Central memory CD4-positive, alpha-beta T cell (primary cell): Measurements from ENCODE around the gene ANGPT4.
"Not testable (repeated sequence)": the region's sequence is repeated elsewhere in the genome, so short reads cannot be mapped to it uniquely, and the experiment has no call there.

ENCODE experiments used
- DNase-seq: peaks from one replicate; pipeline ENCODE4 v3.0.0; 2022

Gene ANGPT4

GRCh38 chr20:842547-842940 lies 73.6 kb downstream of the ANGPT4 start:
- no peak for DNase-seq

- no peak for DNase-seq
Observed at GRCh38 chr20:841568-842546, 74.3 kb downstream of the ANGPT4 start.

- DNase-seq, result no peak
Observed at GRCh38 chr20:840858-841567, 75.1 kb downstream of the ANGPT4 start.

GRCh38 chr20:840503-840857 lies 75.7 kb downstream of the ANGPT4 start:
- DNase-seq, result no peak

GRCh38 chr20:839626-840025 lies 76.5 kb downstream of the ANGPT4 start:
- no peak for DNase-seq

GRCh38 chr20:839015-839414 lies 77.1 kb downstream of the ANGPT4 start:
- DNase-seq, result no peak

- DNase-seq, result no peak
Observed at GRCh38 chr20:836190-836589, 79.9 kb downstream of the ANGPT4 start.

GRCh38 chr20:835608-836045 lies 80.5 kb downstream of the ANGPT4 start:
- DNase-seq, result no peak

GRCh38 chr20:834151-834746 lies 81.9 kb downstream of the ANGPT4 start:
- no peak for DNase-seq

GRCh38 chr20:833450-834150 lies 82.5 kb downstream of the ANGPT4 start, which contains the start of gene FAM110A:
Gene FAM110A (plus strand): TSS chr20:833715. CDS start chr20:844805, 11,090 bp downstream.
- peak; percentile 94 for DNase-seq

- no peak for DNase-seq
Observed at GRCh38 chr20:833121-833449, 83.0 kb downstream of the ANGPT4 start.

GRCh38 chr20:831956-832355 lies 84.2 kb downstream of the ANGPT4 start:
- no peak for DNase-seq

- no peak for DNase-seq
Observed at GRCh38 chr20:831251-831650, 84.9 kb downstream of the ANGPT4 start.

- no peak for DNase-seq
Observed at GRCh38 chr20:830011-830521, 86.1 kb downstream of the ANGPT4 start.

- DNase-seq, result no peak
Observed at GRCh38 chr20:829551-829950, 86.6 kb downstream of the ANGPT4 start.

GRCh38 chr20:828987-829386 lies 87.1 kb downstream of the ANGPT4 start:
- DNase-seq, result no peak

- not testable (repeated sequence) for DNase-seq
Observed at GRCh38 chr20:827981-828380, 88.2 kb downstream of the ANGPT4 start.

GRCh38 chr20:826695-827323 lies 89.3 kb downstream of the ANGPT4 start:
- no peak for DNase-seq

- DNase-seq, result no peak
Observed at GRCh38 chr20:825710-826421, 90.3 kb downstream of the ANGPT4 start.

- DNase-seq, result no peak
Observed at GRCh38 chr20:824916-825315, 91.2 kb downstream of the ANGPT4 start.

- DNase-seq, result no peak
Observed at GRCh38 chr20:824490-824889, 91.6 kb downstream of the ANGPT4 start.

GRCh38 chr20:823574-823902 lies 92.6 kb downstream of the ANGPT4 start:
- no peak for DNase-seq
